Measurements from ENCODE around the gene AP3M1.

Gene AP3M1

DNA sequence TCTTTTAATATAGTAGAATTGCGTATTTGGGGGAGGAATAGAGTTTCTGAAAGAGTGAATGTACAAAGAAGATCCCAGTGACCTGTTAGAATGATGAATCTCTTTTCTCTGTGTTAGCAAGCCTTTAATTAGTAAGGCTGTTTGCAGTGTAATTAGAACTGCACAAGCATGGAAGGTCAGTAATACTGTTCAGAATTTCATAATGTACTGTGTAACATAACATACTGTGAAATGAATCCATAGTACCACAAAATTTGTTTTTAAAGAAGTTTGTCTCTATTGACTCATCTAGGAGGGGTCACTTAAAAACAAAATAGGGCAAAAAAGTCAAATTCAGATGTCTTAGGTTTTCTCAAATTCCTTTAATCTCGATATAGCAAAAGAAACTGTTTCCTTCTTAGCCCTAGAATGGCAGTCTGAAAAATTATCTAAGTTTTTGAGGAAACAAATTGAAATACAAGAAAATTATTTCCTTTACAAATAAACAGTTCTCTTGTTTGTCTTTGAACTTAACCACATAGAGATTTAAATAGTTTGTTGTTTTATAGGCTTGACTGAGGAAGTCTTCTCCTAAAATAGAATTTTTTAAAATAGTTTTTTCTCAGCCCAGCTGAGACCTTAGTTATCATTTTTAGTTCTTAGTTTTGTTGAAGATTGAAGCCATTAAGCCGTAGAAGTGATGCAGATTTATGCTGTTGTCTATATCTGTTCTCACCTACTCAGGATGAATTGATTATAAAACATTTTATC lies 12.9 kb upstream of the AP3M1 start:
- TF ChIP-seq, protein P1, sequence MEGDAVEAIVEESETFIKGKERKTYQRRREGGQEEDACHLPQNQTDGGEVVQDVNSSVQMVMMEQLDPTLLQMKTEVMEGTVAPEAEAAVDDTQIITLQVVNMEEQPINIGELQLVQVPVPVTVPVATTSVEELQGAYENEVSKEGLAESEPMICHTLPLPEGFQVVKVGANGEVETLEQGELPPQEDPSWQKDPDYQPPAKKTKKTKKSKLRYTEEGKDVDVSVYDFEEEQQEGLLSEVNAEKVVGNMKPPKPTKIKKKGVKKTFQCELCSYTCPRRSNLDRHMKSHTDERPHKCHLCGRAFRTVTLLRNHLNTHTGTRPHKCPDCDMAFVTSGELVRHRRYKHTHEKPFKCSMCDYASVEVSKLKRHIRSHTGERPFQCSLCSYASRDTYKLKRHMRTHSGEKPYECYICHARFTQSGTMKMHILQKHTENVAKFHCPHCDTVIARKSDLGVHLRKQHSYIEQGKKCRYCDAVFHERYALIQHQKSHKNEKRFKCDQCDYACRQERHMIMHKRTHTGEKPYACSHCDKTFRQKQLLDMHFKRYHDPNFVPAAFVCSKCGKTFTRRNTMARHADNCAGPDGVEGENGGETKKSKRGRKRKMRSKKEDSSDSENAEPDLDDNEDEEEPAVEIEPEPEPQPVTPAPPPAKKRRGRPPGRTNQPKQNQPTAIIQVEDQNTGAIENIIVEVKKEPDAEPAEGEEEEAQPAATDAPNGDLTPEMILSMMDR (IDR thresholded peaks at IDR 0.05; ENCODE audit: extremely low read depth, missing control alignments): no peak
- DNase-seq (ENCODE audit: low spot score): no peak

DNA sequence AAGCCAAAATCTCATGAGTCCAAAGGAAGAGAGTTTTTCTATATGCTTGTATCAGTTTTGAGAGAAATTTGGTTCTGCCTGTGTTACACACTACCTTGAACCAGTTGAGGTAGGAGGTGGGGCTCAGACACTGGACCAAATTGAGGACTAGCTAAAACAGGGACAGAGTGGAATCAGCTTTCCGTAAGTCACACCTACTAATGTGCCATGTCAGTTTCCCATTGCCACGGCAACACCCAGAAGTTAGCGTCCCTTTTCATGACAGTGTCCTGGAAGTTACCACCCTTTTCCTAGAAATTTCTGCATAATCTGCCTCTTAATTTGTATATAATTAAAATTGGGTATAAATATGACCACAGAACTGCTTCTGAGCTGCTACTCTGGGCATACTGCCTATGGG lies 9.4 kb upstream of the AP3M1 start:
- TF ChIP-seq, protein P1 (IDR thresholded peaks at IDR 0.05; ENCODE audit: extremely low read depth, missing control alignments): no peak
- DNase-seq (ENCODE audit: low spot score): no peak

DNA sequence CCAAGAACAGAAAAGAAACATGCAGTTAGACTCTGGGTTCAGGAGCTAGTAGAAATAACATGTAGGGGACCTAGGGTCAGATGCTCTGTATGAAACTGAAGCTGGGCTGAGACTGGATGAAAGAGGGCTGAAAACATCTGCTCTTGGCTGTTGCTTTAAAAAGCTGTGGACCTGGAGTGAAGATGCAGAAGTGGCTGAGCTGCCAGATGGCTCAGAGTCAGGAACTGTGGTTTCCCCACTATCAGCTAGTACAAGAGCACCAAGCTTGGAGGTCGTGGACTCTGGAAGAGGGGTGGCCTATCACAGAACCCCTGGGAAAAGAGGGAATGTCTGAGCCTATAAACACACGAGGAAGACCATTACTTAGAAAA lies 6.3 kb upstream of the AP3M1 start:
- TF ChIP-seq, protein P1 (IDR thresholded peaks at IDR 0.05; ENCODE audit: extremely low read depth, missing control alignments): no peak
- DNase-seq (ENCODE audit: low spot score): no peak

DNA sequence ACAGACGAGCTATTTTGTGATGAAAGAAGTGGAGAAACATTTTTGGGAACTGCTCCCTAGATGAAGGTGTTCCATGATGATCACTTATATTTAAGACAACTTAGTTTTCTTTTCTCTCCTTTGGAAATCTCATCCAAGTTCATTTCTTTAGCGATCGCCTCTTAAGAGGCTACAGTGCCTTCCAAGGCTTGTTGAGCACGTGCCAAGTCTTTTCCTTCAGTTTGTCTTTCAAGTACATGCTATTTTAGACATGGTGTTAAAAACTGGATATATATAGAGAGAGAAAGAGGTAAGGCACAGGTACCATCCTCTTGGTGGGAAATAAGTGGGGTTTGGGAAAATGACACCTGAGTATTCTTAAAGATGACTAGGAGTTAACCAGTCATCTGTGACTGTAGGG lies 3.0 kb upstream of the AP3M1 start:
- no peak for DNase-seq (ENCODE audit: low spot score)
- TF ChIP-seq, protein P1 (IDR thresholded peaks at IDR 0.05; ENCODE audit: extremely low read depth, missing control alignments): no peak

DNA sequence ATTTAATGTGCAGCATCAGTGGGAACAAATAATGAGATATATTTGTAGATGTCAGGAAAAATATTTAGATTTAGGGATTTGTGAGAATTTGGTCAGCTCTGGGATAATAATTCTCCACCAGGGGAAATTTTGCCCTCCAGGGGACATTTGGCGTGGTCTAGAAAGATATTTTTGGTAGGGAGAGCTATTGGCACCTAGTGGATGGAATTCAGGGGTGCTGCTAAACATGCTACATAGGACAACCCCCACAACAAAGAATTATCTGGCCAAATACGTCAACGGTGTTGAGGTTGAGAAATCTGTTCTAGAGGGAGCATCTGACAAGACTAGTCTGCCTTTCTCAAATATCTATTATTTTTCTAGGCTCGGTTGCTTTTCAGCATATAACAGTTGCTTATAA lies 2.5 kb upstream of the AP3M1 start:
- TF ChIP-seq, protein P1 (IDR thresholded peaks at IDR 0.05; ENCODE audit: extremely low read depth, missing control alignments): no peak
- no peak for DNase-seq (ENCODE audit: low spot score)

DNA sequence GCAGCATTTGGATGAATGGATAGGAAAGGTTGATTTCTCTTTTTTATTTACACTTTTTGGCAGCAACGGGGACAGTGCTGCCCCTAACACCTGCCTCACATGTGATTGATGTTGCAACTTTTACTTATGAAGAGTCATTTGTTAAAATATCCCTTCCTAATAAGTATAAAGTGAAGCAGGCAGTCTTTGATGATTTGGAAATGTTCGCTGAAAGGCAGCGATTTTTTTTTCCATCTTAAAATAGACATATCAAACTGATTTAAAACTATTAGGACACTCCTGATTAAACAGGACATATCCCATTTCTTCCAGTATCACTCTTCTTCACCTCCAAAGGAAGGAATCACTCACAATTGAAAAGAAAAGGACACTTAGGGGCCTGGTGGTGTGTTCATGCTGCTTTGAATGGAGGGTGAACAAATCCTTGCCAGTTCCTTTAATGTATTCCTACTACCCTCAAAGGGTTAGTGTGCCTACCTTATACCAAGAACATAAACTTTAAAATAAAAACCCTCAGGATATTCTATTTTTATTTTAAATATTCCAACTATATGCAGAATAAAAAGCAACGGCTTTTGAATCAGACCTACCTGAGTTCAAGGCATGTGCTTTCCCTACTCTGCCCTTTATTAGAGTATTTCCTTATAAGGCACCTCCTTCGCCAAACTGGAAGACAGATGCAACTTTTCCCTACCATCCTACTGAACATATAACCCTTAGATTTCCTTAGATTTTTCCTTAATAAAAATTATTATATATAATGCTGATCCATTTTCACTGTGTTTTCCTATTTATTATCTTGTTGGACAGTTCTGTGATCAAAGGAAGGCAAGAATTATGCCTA lies 1.5 kb upstream of the AP3M1 start:
- no peak for DNase-seq (ENCODE audit: low spot score)
- TF ChIP-seq, protein P1 (IDR thresholded peaks at IDR 0.05; ENCODE audit: extremely low read depth, missing control alignments): no peak
